ENCODE results near the gene ABHD5. TPM values are rescaled to one million over a fixed set of nuclear protein-coding genes. Genes with fewer than 3 reads are reported as not detected.

ABHD5 gene
- total and polyA plus RNA-seq, 2 of the 13 experiments (the other 11 are each of a cell fraction or from before 2014, with no cell fraction given), result 4.5 to 13.3 TPM

GRCh38 chr3:43691120-43691995 lies 620 bp downstream of the ABHD5 start (continued):
- TF ChIP-seq HIC2 (CRISPR knock-in tag; IDR thresholded peaks at IDR 0.05; ENCODE audit: low read depth), result no peak
- no peak for TF ChIP-seq GPBP1L1 (CRISPR knock-in tag; IDR thresholded peaks at IDR 0.05)
- no peak for TF ChIP-seq SRSF4 (IDR thresholded peaks at IDR 0.05; ENCODE audit: low read depth, low read length, poor library complexity, severe bottlenecking)
- TF ChIP-seq HNRNPH1 (optimal IDR thresholded peaks at IDR 0.05; ENCODE audit: low read depth, low read length), result no peak
- TF ChIP-seq SALL1 (CRISPR knock-in tag; IDR thresholded peaks at IDR 0.05), result no peak
- TF ChIP-seq MLXIP (CRISPR knock-in tag; IDR thresholded peaks at IDR 0.05; ENCODE audit: borderline replicate concordance), result no peak
- TF ChIP-seq PHF5A (CRISPR knock-in tag; IDR thresholded peaks at IDR 0.05; ENCODE audit: low read depth, unreplicated experiment), result no peak
- 0 out of 2 replicates have a peak, but pooled peaks have one; percentile 52 for TF ChIP-seq SMYD3 (CRISPR knock-in tag; IDR thresholded peaks at IDR 0.05)
- TF ChIP-seq ZNF558 (CRISPR knock-in tag; IDR thresholded peaks at IDR 0.05; ENCODE audit: borderline replicate concordance), result no peak
- TF ChIP-seq ZNF275 (CRISPR knock-in tag; IDR thresholded peaks at IDR 0.05; ENCODE audit: borderline replicate concordance), result no peak
- no peak for TF ChIP-seq NR1H2 (CRISPR knock-in tag; IDR thresholded peaks at IDR 0.05; ENCODE audit: borderline replicate concordance, low read depth)
- TF ChIP-seq MIER3 (CRISPR knock-in tag; IDR thresholded peaks at IDR 0.05; ENCODE audit: borderline replicate concordance), result no peak
- no peak for TF ChIP-seq TBX3 (IDR thresholded peaks at IDR 0.05; ENCODE audit: borderline replicate concordance)
- peak; percentile 76 for TF ChIP-seq ZEB1 (IDR thresholded peaks at IDR 0.05; ENCODE audit: insufficient replicate concordance, low read depth)
- peak; percentile 18; the same call in 1 of the 2 replicates for TF ChIP-seq ARNT2 (CRISPR knock-in tag; IDR thresholded peaks at IDR 0.05; ENCODE audit: low read depth)
- TF ChIP-seq SKIL (CRISPR knock-in tag; IDR thresholded peaks at IDR 0.05; ENCODE audit: borderline replicate concordance), result peak; percentile 25; the same call in 1 of the 2 replicates
- TF ChIP-seq BHLHE40 (IDR thresholded peaks at IDR 0.05; ENCODE audit: low read length), result no peak
- TF ChIP-seq DPF2 (CRISPR knock-in tag; IDR thresholded peaks at IDR 0.05; ENCODE audit: borderline replicate concordance, low read depth), result no peak

Measured in HepG2 (cell line).